ENCODE data around the gene PLEKHF1.
A peak's percentile ranks its signal among the peaks of the same experiment; 100 is the strongest.
"Not testable (repeated sequence)": the region's sequence is repeated elsewhere in the genome, so short reads cannot be mapped to it uniquely, and the experiment has no call there.

Gene PLEKHF1

GRCh38 chr19:29704562-29705558 lies 39.6 kb downstream of the PLEKHF1 start:
- DNase-seq = no peak

- no peak for DNase-seq
Measured at GRCh38 chr19:29705706-29706105, 40.4 kb downstream of the PLEKHF1 start.

- DNase-seq = no peak
Measured at GRCh38 chr19:29706635-29707034, 41.4 kb downstream of the PLEKHF1 start.

DNA sequence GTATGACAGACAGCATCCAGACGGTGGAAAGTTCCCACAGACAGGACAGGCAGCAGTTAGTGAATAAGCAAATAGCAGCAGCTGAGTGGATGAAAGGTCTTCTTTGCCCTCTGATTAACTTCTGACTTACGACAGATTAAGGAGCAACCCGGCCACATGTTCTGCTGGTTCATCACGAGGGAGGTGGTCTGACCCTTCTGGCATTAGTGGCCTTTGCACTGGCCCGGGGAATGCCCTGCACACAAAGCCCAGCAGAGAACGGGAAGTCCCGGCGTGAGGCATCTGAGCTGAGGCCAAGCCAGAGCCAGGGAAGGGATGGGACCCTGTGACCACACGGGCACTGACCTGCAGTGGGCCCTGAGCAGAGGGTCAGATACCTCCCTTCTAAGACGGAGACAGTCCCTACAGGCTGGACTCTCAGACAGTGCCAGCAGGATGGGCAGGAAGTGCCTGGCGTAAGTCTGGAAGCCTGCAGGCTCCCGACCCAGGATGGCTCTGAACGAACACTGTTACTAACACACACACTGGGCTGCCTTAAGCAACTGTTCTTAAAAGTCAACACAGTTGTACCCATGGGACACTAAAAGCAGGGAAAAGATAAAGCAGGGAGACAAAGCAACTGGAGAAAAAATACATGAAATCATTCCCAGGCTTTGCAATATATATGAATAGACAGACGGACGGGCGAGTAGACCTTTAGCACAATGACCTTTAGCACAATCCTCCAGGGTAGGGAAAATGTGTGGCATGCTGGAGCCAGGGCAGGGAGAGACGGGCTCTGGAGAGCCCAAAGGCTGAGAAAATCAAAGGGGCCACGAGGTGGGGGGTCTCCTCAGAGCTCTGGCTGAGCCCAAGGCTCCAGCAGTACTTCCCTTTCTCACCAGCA lies 43.5 kb downstream of the PLEKHF1 start:
- DNase-seq = no peak

DNA sequence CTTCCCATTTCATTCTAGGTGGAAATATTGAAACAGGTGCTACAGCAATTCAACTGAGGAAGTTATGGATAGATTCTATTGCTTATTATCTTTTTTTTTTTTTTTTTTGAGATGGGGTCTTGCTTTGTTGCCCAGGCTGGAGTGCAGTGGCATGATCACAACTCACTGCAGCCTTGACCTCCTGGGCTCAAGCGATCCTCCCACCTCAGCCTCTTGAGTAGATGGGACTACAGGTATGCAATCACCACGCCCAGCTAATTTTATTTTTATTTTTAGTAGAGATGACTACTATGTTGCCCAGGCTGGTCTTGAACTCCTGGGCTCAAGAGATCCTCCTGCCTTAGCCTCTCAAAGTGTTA lies 44.2 kb downstream of the PLEKHF1 start:
- not testable (repeated sequence) for DNase-seq

- no peak for DNase-seq
Measured at GRCh38 chr19:29711584-29712132, 46.4 kb downstream of the PLEKHF1 start.

DNA sequence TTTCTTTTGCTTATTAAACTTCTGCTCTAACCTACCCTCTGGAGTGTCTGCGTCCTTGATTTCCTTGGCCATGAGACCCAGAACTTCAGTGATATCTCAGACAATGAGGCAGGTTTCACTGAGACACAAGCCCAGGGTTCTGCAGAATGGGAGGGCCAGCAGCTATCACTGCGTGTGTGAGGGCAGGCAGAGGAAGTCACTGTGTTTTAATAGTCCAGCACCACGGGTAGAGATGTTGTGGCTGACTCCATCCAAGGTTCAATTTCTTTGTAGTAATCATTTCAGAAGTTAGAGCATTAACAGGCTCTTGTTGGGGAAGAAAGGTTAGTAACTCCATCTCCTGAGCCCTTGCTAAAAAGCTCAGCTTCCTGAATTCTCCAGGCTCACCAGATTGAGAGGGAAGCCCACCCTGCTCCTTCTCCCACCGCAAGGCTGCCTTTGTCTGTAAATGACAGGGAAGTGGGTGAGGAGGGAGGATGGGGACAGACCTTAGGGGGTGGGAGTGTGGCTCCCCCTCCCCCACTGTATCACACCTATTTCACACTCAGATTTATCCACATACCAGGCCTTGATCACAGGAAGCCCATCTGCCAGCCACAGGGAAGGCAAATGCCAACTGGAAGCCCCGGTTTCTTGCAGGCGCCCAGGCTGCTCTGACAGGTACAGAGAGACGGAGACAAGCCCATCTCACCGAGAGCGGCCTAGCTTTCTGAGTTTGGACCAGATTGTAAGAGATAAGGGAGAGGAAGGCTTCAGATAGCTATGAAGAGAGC lies 47.7 kb downstream of the PLEKHF1 start:
- DNase-seq = no peak

DNA sequence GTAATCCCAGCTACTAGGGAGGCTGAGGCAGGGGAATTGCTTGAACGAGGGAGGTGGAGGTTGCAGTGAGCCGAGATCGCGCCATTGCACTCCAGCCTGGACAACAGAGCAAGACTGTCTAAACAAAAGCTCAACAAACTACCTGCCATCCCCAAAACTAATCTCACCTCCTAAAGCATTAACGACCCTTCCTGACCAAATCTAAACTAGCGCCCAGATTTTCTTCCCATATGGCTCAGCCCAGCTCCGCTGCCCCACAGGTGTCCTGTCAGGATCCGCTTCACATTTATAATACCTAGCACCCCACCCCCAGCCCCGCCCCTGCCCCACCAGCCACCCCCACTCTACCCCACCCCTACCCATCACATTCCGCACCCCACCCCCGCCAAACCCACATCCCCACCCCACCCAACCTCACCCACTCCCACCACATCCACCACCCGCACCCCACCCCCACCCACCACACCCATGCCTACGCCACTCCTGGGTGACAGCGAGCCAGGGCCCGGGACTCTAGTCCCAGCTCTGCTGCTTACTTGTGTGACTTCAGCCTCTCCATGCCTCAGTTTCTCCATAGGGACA lies 49.2 kb downstream of the PLEKHF1 start:
- no peak for DNase-seq

DNA sequence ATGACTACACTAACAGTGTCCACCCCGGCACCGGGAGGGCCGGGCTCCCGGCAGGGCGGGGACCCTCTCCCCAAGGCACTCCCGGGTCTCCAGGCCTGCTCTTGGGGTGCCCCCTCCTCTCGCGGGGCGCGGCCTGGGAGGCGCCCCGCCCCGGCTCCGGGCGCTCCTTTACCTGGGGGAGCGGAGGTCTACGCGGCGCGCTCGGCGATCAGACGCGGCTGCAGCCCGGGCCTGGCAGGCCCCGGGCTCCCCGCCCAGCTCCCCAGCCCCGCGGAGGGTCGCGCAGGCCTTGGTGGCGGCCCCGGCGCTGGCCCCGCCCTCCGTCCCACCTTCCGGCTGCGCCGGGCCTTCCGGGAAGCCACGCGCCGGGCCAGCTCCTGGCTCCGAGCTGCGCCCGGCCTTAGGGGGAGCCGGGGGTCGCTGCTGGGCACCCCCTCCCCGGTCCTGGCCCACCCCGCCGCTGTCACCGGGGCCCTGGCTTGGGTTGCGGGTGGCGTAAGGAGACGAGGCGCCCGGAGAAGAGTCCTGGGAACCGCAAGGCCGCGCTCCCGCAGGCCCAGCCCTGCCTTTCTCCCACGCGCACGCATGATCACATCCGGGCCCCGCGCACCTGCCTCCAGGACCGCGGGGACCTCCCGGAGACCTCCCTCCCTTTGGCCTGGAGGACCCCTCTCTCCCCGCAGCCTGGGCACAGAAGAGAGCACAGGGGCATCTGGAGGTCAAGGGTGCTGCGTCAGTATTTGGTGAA lies 49.9 kb downstream of the PLEKHF1 start, which contains the start of gene C19orf12:
C19orf12 (minus strand) TSS at position 309 of the 748 bp plus-strand sequence. CDS start 6,848 bp downstream, outside the sequence.
- DNase-seq = no peak

GRCh38 chr19:29715701-29716581 lies 50.7 kb downstream of the PLEKHF1 start:
- DNase-seq = peak; percentile 4

DNA sequence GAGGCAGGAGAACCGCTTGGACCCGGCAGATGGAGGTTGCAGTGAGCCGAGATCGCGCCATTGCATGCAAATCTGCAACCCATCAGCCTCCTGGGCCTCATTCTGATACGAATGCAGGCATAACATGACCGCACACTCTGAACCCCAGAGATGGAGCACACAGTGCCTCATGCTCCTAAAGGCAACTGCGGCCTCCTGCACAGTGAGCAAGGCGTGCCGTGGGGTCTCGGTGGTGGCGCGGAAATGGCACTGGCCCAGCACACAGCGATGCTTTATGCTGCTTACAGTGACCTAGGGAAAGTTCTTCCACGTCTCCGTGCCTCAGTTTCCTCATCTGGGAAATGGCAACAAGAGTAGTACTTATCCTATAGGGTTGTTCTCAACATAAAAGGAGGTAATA lies 51.8 kb downstream of the PLEKHF1 start:
- no peak for DNase-seq

DNA sequence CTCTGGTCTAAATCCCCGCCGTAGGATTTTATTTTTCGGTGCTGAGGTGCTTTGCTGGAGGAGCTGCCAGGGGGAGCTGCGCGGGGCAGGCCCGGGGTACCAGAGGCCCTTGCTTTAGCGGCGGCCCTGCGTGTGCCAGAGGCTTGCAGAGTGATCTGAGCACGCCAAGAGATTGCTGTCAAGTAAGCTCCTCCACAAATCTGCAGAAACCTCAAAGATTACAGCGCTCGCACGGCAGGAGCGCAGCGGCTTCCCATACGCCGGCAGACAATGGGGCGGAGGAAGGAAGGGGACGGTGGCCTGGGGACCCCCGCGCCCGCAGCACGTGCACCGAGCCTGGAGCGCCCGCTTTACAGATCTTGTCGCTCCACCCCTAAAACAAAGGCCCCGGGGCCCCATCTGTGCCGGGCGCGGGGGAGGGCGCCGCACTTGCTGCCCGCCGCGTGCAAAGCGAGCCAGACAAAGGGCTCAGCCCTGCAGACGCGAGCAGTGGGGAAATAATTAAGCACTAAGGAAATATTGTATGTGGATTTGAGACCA lies 58.9 kb downstream of the PLEKHF1 start:
- DNase-seq = peak; percentile 64

DNA sequence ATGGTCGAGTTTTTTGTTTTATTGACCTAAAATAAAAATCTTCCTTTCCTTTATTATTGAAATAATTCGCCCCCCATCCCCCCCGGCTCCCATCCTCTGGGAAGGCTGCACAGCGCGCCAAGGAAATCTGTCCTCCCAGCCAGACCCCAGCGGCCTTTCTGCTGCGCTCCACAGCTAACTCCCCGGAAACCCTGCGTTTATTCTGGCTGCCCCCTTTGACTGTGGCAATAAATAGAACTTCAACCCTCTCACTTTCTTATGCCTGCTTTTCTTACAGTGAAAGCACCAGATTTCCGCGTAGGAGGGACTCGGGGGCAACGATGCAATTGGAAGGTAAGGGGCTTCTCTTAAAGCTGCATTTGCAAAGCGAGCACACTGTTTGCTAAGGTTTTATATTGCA lies 59.5 kb downstream of the PLEKHF1 start:
- DNase-seq = no peak
